WI38 (cell line): ENCODE data around the gene FAM120B.
A peak's percentile ranks its signal among the peaks of the same experiment; 100 is the strongest.

Source experiments
- H3K4me3 ChIP-seq: 2 replicates; pipeline ENCODE4 v1.5.1; 2011; ENCODE audit warnings: low read depth, mild to moderate bottlenecking, control low read depth, low read length
- TF ChIP-seq, protein P1 (sequence below): IDR thresholded peaks from 2 replicates; pipeline ENCODE4 v1.5.1; 2012; ENCODE audit warnings: low read depth, mild to moderate bottlenecking, control low read depth, low read length

Gene FAM120B, protein sequence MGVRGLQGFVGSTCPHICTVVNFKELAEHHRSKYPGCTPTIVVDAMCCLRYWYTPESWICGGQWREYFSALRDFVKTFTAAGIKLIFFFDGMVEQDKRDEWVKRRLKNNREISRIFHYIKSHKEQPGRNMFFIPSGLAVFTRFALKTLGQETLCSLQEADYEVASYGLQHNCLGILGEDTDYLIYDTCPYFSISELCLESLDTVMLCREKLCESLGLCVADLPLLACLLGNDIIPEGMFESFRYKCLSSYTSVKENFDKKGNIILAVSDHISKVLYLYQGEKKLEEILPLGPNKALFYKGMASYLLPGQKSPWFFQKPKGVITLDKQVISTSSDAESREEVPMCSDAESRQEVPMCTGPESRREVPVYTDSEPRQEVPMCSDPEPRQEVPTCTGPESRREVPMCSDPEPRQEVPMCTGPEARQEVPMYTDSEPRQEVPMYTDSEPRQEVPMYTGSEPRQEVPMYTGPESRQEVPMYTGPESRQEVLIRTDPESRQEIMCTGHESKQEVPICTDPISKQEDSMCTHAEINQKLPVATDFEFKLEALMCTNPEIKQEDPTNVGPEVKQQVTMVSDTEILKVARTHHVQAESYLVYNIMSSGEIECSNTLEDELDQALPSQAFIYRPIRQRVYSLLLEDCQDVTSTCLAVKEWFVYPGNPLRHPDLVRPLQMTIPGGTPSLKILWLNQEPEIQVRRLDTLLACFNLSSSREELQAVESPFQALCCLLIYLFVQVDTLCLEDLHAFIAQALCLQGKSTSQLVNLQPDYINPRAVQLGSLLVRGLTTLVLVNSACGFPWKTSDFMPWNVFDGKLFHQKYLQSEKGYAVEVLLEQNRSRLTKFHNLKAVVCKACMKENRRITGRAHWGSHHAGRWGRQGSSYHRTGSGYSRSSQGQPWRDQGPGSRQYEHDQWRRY

DNA sequence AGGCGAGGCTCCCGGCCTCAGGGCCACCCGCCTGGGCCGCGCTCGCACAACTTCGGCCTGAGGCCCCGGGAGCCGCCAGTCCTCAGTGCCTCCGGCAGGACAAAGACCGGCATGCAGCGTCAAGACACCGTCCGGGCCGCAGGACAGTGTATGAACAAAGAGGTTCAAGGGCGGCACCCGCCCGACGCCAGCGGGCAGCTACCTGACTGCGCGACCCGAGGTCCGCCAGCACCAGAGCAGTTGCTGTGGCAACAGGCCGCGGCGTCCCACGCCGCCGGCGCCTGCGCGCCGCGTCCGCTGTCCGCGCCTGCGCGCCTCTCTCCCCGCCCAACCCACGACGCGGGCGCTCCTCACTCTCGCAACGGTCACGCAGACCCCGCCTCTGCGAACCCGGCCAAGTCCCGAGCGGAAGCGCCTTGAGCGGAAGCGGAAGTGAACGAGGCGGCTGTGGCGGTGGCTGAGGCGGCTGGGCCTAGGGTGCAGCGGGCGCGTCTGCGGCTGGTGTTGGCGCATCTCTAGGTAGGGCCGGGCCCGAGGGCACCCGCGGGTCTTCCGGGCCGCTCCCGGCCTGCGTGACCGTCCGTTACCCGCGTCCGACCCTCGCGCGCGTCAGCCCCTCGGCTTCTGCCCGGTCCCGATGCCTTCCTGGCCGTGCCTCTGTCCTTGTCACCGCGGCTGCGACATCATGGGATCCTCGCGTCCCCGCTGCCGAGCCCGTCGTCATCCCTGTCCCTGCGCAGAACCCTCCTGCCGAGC, at the start of gene FAM120B:
FAM120B (plus strand) TSS at position 435 of the 756 bp plus-strand sequence. CDS start 10,633 bp downstream, outside the sequence.
- peak within 1 kb of the TSS; percentile 97 for H3K4me3 ChIP-seq
- TF ChIP-seq, protein P1, sequence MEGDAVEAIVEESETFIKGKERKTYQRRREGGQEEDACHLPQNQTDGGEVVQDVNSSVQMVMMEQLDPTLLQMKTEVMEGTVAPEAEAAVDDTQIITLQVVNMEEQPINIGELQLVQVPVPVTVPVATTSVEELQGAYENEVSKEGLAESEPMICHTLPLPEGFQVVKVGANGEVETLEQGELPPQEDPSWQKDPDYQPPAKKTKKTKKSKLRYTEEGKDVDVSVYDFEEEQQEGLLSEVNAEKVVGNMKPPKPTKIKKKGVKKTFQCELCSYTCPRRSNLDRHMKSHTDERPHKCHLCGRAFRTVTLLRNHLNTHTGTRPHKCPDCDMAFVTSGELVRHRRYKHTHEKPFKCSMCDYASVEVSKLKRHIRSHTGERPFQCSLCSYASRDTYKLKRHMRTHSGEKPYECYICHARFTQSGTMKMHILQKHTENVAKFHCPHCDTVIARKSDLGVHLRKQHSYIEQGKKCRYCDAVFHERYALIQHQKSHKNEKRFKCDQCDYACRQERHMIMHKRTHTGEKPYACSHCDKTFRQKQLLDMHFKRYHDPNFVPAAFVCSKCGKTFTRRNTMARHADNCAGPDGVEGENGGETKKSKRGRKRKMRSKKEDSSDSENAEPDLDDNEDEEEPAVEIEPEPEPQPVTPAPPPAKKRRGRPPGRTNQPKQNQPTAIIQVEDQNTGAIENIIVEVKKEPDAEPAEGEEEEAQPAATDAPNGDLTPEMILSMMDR = no peak

DNA sequence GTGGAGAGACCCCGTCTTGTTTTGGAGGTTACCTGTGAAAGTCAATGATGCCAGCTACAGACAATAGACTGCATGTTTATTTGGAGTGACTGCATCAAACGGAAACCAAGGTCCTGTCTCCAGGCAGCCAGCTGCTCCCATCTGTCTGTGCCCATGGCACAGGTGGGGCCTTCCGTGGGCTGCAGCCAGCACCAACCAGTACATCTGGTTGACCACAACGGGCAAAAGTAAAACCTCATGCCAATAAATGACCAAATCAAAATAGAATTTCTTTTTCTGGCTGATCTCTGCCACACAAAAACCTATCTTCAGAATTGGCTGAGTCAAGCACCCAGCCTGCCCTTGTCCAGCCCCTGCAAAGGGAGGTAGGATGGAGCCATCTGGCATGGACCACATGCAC, 49.2 kb upstream of the FAM120B start:
- TF ChIP-seq, protein P1 = no peak
- no peak overlapping the region for H3K4me3 ChIP-seq

DNA sequence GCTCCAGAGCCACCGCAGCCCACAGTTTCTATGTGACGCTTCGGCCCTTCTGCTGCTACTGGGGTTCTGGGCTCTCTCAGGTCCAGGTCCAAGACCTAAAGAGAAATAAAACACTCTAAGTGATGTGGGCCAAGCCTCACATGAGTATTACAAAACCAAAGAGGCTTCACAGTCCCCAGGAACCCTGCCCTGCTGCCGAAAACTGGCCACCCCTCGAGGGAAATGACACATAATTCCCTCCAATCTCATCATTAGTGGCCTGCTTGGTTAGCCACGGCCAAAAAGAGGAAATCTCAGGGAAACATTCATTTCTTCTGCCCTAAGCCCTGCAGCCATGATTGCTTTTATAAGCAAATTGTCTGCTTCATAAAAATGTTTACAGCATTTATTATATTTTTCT, 48.2 kb upstream of the FAM120B start:
- no peak overlapping the region for H3K4me3 ChIP-seq
- TF ChIP-seq, protein P1 = no peak

DNA sequence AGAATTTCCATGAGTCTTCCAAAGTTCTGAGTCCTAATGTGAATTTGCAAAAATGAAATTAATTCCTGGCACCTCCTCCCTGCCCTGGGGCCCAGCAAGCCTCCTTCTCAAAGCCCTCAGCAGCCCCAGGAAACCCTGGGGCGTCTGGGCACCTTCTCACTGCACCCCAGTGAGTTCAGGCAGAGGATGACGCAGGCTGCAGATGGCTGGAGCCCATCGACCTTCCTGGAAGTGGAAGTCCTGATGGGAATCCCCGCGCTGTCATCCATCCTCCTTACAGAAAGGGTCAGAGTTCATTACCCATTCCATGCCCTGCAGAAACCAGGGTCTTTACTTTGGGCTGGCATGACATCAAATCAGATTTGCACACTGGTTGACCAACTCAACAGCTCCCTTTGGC, 47.3 kb upstream of the FAM120B start:
- TF ChIP-seq, protein P1 = no peak
- H3K4me3 ChIP-seq = no peak overlapping the region

DNA sequence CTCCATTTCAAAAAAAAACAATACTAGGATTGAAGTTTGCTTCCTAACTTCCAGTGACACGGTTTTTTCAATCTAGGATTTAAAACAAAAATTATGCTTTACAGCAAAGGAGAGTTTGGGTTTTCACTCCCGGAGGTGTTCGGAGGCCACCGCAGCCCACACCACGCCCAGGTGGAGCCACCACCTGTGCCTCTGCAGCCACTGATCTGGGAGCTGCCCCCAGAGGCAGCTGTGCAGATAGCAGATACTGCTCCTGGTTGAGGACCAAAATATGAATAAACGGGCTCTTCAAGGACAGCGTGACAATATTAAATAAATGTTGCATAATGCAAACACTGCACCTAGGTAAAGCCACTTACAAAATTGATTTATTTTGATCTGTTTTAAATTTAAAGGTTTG, 45.9 kb upstream of the FAM120B start:
- no peak overlapping the region for H3K4me3 ChIP-seq
- TF ChIP-seq, protein P1 = no peak

DNA sequence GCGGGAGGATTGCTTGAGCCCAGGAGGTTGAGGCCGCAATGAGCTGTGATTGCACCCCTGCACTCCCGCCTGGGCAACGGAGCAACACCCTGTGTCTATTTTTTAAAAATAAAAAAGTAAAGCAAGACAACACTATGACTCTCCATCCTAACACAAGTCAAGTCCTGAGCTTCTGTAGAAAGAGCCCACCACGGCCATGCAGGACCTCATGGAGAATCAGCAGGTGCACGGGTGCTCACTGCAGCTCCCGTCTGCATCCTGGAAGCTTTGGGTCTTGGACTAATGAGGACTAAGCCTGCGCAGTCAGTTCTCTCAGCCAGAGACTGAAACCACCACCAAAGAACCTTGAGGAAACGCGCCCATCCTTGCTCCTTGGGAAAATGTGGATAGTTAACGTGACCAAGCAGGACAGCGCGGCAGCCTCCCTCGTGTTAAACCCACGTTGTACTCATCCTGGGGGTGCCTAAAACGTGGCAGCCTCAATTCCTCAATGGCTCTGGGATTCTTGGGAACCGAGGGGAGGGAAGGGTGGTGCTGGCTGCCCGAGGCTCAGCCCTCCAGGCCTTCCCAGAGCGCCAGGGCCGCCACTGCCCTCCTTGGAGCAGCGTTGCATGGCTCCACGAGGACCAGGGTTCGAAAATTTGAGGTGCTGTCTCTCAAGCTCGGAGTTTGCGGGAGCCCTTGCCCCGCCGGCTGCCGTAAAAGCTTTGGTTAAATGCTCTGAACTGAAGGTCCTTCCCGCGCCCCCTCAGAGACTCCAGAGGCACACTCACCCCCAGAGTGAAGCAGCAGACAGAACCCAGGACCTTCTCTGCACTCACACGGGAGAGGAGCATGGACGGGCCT, 44.7 kb upstream of the FAM120B start:
- no peak overlapping the region for H3K4me3 ChIP-seq
- TF ChIP-seq, protein P1 = no peak
